H1 (cell line): ENCODE measurements around the gene ARF4. TPM values are rescaled to one million over a fixed set of nuclear protein-coding genes. Genes with fewer than 3 reads are reported as not detected.
A peak's percentile ranks its signal among the peaks of the same experiment; 100 is the strongest.

Experiments used
- BRCA1 ChIP-seq: IDR thresholded peaks from 2 replicates; pipeline ENCODE4 v1.6.1; 2012; ENCODE audit warnings: low read depth, low read length, improper control_type of control experiment
- CHD1 ChIP-seq: IDR thresholded peaks from 2 replicates; pipeline ENCODE4 v1.6.1; 2012; ENCODE audit warnings: low read depth, low read length, improper control_type of control experiment
- CHD2 ChIP-seq: IDR thresholded peaks from 2 replicates; pipeline ENCODE4 v1.6.1; 2012; ENCODE audit warnings: low read length, improper control_type of control experiment
- CTBP2 ChIP-seq: IDR thresholded peaks from 2 replicates; pipeline ENCODE4 v1.7.0; 2011; ENCODE audit warnings: borderline replicate concordance, mild to moderate bottlenecking, moderate library complexity, mixed read lengths, low read length; ENCODE audit not compliant: insufficient read depth, insufficient read length
- EP300 ChIP-seq, 2 experiments: IDR thresholded peaks; 1 replicate in 1 of 2; 2 replicates in 1 of 2; pipeline ENCODE4 v1.6.1; 2011 to 2012; ENCODE audit warnings: low read depth in 2 of 2, low read length in 2 of 2, mild to moderate bottlenecking in 2 of 2, borderline replicate concordance in 1 of 2, inconsistent platforms in 1 of 2, moderate library complexity in 1 of 2
- JUND ChIP-seq: IDR thresholded peaks from 2 replicates; pipeline ENCODE4 v1.6.1; 2011; ENCODE audit warnings: mild to moderate bottlenecking, improper control_type of control experiment, low read length
- KDM5A ChIP-seq: fragments of 200-600 bp; IDR thresholded peaks from 2 replicates; pipeline ENCODE4 v1.7.1; 2012; ENCODE audit warnings: mild to moderate bottlenecking, low read length, inconsistent platforms, mixed read lengths
- MAFK ChIP-seq: IDR thresholded peaks from 2 replicates; pipeline ENCODE4 v1.6.1; 2012; ENCODE audit warnings: low read depth, mild to moderate bottlenecking, improper control_type of control experiment, low read length
- NRF1 ChIP-seq: IDR thresholded peaks from 2 replicates; pipeline ENCODE4 v1.6.1; 2011; ENCODE audit warnings: mild to moderate bottlenecking, low read depth, low read length, improper control_type of control experiment
- POU5F1 ChIP-seq: IDR thresholded peaks from 2 replicates; pipeline ENCODE4 v1.6.1; 2011; ENCODE audit warnings: low read depth, mild to moderate bottlenecking, low read length, moderate library complexity
- RFX5 ChIP-seq: IDR thresholded peaks from 2 replicates; pipeline ENCODE4 v1.6.1; 2011; ENCODE audit warnings: low read depth, low read length, improper control_type of control experiment, borderline replicate concordance
- RXRA ChIP-seq: IDR thresholded peaks from 2 replicates; pipeline ENCODE4 v1.6.1; 2011; ENCODE audit warnings: low read depth, mild to moderate bottlenecking, low read length, moderate library complexity; ENCODE audit not compliant: insufficient read depth
- SIN3A ChIP-seq, 2 experiments: IDR thresholded peaks in 1 of 2; conservative IDR thresholded peaks in 1 of 2; 2 replicates each; pipeline ENCODE4 v1.6.1; 2011 to 2012; ENCODE audit warnings: low read length in 2 of 2, improper control_type of control experiment in 1 of 2, low read depth in 1 of 2, mild to moderate bottlenecking in 1 of 2
- SIX5 ChIP-seq: IDR thresholded peaks from 2 replicates; pipeline ENCODE4 v1.6.1; 2011; ENCODE audit warnings: mild to moderate bottlenecking, low read depth, low read length
- SP1 ChIP-seq: IDR thresholded peaks from 2 replicates; pipeline ENCODE4 v1.6.1; 2011; ENCODE audit warnings: low read depth, low read length
- SP4 ChIP-seq: IDR thresholded peaks from 2 replicates; pipeline ENCODE4 v1.6.1; 2012; ENCODE audit warnings: low read length, inconsistent platforms
- SRF ChIP-seq: IDR thresholded peaks from 2 replicates; pipeline ENCODE4 v1.6.1; 2011; ENCODE audit warnings: mild to moderate bottlenecking, low read depth, low read length, moderate library complexity
- SUZ12 ChIP-seq: fragments of 200-600 bp; sonication (generic); IDR thresholded peaks from 2 replicates; pipeline ENCODE4 v1.6.1; 2012; ENCODE audit warnings: mild to moderate bottlenecking, inconsistent platforms, low read length, moderate library complexity, mixed read lengths
- TEAD4 ChIP-seq: IDR thresholded peaks from 2 replicates; pipeline ENCODE4 v1.6.1; 2012; ENCODE audit warnings: low read depth, low read length, inconsistent platforms, mixed read lengths
- YY1 ChIP-seq: IDR thresholded peaks from 2 replicates; pipeline ENCODE4 v1.6.1; 2011; ENCODE audit warnings: low read depth, mild to moderate bottlenecking, low read length
- ZNF274 ChIP-seq: IDR thresholded peaks from 2 replicates; pipeline ENCODE4 v1.7.0; 2012; ENCODE audit warnings: low read length, borderline replicate concordance; ENCODE audit errors: extremely low read depth
- polyA plus RNA-seq, 7 experiments: library from polyadenylated mRNA; depleted of rRNA in 3 of 7; stranded (reverse) in 5 of 7; unstranded in 2 of 7; fragments of >200 nt in 5 of 7; fragments of 200-250 nt in 2 of 7; gene quantifications; 1 replicate in 5 of 7; 2 replicates in 1 of 7; 4 replicates in 1 of 7; pipeline versions ENCODE4 v1.2.1 to v1.2.3, GENCODE V29; 2011 to 2013; ENCODE audit warnings: missing spikeins in 2 of 7, mixed read lengths in 2 of 7
- total RNA-seq: library from RNA; stranded (reverse); fragmentation: NEBNext Ultra II Directional; extraction: Animal tissue kit (Norgen Biotek cat#: 25700); gene quantifications from 2 replicates; pipeline ENCODE4 v1.2.1, GENCODE V29; 2021

ARF4 gene
- total and polyA plus RNA-seq, 2 of the 8 experiments (the other 6 are each of a cell fraction or from before 2014, with no cell fraction given): 138 to 165 TPM

DNA sequence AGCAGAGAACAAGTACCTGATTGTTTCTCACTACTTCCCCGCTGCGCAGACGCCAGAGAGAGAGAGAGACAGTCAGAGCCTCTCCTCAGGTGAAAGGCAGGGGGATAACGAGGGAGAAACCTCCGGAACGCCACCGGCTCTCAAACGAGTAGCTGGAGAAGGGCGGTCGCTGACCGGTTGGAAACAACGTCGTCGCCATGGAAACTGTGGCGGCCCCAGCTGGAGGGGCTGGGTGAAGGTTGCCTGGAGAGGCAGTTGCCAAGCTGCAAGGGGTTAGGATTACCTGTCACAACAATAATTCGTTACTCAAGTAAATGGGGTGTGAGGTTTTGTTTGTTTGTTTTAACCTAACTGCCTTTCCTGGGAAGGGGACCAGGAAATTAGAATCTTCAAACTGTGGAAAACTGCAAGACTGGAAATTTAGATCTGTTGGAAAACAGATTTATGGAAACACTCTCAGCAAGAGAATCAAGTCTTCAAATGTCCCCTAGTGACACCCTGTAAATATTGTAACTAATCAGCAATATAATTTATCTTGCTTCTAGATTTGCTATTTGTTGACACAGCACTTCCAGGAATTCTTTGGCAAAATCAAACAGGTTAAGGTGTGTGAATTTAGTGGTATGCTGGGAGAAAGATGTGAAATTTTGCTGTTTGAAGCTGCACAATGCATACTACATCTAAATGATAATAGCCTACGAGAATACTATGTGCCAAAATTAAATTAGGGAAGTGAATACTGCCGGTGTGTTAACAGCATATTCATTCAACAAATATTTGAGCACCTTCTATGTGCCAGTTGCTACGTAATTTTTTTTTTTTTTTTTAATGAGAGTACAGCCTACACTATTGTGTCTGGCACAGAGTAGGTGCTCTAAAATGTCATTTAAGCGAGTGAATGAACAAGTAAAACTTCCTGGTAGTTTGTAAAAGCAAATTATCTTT lies 52.7 kb downstream of the ARF4 start, which contains the start of gene DNAH12 (continued):
- TF ChIP-seq YY1 (no peak), BRCA1 (no peak), CHD2 (no peak), SP1 (0 out of 2 replicates have a peak, but pooled peaks have one; percentile 19), JUND (no peak), POU5F1 (no peak), SIN3A (conservative IDR thresholded peaks at IDR 0.05 in 1 of 2, IDR thresholded peaks at IDR 0.05 in 1 of 2; ENCODE audit: low read depth in 1 of 2, low read length in 2 of 2) (peak; percentile 96 to 98), RXRA (no peak), ZNF274 (no peak), SRF (no peak), EP300 (IDR thresholded peaks at IDR 0.05; ENCODE audit: borderline replicate concordance in 1 of 2, low read depth in 2 of 2, low read length in 2 of 2) (peak in 1 of 2 experiments; percentile 66; a peak in 1 of 3 replicates), RFX5 (no peak), TEAD4 (no peak), SUZ12 (no peak), CTBP2 (no peak), MAFK (no peak), KDM5A (no peak), SP4 (no peak), SIX5 (no peak), CHD1 (no peak), NRF1 (0 out of 2 replicates have a peak, but pooled peaks have one; percentile 6)
